Vagina (tissue), 2 donors: ENCODE results near the gene USP49. TPM values are rescaled to one million over a fixed set of nuclear protein-coding genes. Genes with fewer than 3 reads are reported as not detected.

Experiments used
- DNase-seq, 2 donors: peaks; one replicate each; pipeline ENCODE4 v3.0.0-alpha.2; 2017; ENCODE audit errors: extremely low spot score in 2 of 2
- H3K27ac ChIP-seq: fragments of 200-600 bp; sonication (generic); one replicate; pipeline ENCODE4 v1.5.1; 2019
- H3K27me3 ChIP-seq: fragments of 200-600 bp; sonication (generic); one replicate; pipeline ENCODE4 v1.5.1; 2019
- H3K36me3 ChIP-seq, 2 donors: fragments of 200-600 bp; sonication (generic); one replicate each; pipeline ENCODE4 v1.5.1; 2017 to 2019
- H3K4me1 ChIP-seq: fragments of 200-600 bp; sonication (generic); one replicate; pipeline ENCODE4 v1.5.1; 2019
- H3K4me3 ChIP-seq, 2 donors: fragments of 200-600 bp; sonication (generic); 1 replicate in 1 of 2; 2 replicates in 1 of 2; pipeline ENCODE4 v1.5.1; 2016 to 2019
- H3K9me3 ChIP-seq: fragments of 200-600 bp; sonication (generic); one replicate; pipeline ENCODE4 v1.5.1; 2019
- POLR2A ChIP-seq, 2 donors: fragments of 450-650 bp; IDR thresholded peaks; one replicate each; pipeline ENCODE4 v1.6.1; 2017; ENCODE audit warnings: antibody characterized with exemption in 2 of 2, mild to moderate bottlenecking in 2 of 2, moderate library complexity in 2 of 2
- POLR2AphosphoS5 ChIP-seq, 2 donors: sonication (generic); formaldehyde crosslinking; IDR thresholded peaks; one replicate each; pipeline ENCODE4 v1.9.0; 2017; ENCODE audit warnings: antibody characterized with exemption in 2 of 2, mild to moderate bottlenecking in 2 of 2, low read depth in 1 of 2; ENCODE audit not compliant: insufficient read depth in 1 of 2
- intact Hi-C: fragments of 100-400 bp; cut with DNase I; formaldehyde crosslinking; loops from one replicate; pipeline ENCODE4 v1.15.1; 2023
- total RNA-seq: library from RNA; depleted of rRNA; stranded (reverse); fragments of >200 nt; gene quantifications from one replicate; pipeline ENCODE4 v1.2.3, GENCODE V29; 2016
- TF ChIP-seq, protein P1 (sequence below), 3 experiments: fragments of 450-650 bp in 2 of 3; fragments of 200-600 bp in 1 of 3; sonication (generic) in 1 of 3; IDR thresholded peaks; one replicate each; pipeline ENCODE4 v1.5.1; 2017 to 2019; ENCODE audit warnings: antibody characterized with exemption in 3 of 3, mild to moderate bottlenecking in 2 of 3, moderate library complexity in 2 of 3

Gene USP49
- total RNA-seq, 1 donor from 2014 or later, result 9.1 TPM

DNA sequence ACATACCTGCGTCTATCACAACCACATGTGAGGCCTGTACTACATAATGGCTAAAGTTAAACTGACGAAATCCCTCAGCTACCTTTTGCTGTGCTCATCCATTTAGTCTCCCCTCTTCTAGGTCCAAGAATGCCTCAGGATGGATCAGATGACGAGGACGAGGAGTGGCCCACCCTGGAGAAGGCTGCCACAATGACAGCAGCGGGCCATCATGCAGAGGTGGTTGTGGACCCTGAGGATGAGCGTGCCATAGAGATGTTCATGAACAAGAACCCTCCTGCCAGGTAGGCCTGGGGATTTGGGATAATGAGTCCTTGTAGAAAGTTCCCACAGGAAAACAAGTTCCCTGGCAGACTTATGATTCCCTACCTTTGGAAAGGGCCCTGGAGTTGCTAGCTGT is 32.1 kb upstream of the USP49 start:
- intact Hi-C loops, result no loop called here
- Histone ChIP-seq H3K36me3 (peaks cover 0 to 51% of the 10 kb centered on the region in 2 donors), H3K4me1 (peaks cover 19% of the 10 kb centered on the region), H3K27ac (no peak overlapping the region), H3K9me3 (no peaks in the 10 kb centered on the region), H3K4me3 (no peak overlapping the region), H3K27me3 (no peaks in the 10 kb centered on the region)
- no peak for DNase-seq
- TF ChIP-seq, protein P1, sequence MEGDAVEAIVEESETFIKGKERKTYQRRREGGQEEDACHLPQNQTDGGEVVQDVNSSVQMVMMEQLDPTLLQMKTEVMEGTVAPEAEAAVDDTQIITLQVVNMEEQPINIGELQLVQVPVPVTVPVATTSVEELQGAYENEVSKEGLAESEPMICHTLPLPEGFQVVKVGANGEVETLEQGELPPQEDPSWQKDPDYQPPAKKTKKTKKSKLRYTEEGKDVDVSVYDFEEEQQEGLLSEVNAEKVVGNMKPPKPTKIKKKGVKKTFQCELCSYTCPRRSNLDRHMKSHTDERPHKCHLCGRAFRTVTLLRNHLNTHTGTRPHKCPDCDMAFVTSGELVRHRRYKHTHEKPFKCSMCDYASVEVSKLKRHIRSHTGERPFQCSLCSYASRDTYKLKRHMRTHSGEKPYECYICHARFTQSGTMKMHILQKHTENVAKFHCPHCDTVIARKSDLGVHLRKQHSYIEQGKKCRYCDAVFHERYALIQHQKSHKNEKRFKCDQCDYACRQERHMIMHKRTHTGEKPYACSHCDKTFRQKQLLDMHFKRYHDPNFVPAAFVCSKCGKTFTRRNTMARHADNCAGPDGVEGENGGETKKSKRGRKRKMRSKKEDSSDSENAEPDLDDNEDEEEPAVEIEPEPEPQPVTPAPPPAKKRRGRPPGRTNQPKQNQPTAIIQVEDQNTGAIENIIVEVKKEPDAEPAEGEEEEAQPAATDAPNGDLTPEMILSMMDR (IDR thresholded peaks at IDR 0.05), result no peak
- TF ChIP-seq POLR2AphosphoS5 (IDR thresholded peaks at IDR 0.05; ENCODE audit: insufficient read depth in 1 of 2, low read depth in 1 of 2), result no peak
- TF ChIP-seq POLR2A (IDR thresholded peaks at IDR 0.05), result no peak

DNA sequence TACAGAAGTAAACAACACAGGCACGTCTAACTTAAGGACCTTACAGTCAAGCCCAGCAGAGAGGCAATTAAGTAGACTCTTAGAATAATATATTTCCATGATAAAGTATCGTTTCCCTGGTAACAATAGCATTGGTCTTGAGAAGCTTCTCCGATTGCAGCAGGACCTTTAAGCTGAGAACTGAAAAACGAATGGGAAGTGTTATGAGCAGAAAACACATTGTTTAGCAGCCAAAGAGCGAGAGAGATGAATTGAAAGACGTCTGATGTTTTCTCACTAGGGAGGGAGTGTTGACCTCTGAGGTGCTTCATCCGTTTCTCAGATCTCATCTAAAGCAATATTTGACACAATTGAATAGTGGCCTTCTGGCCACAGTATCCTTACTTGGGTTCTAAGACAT is 27.0 kb upstream of the USP49 start:
- no peaks in the 10 kb centered on the region for H3K9me3 ChIP-seq
- DNase-seq, result no peak
- peak overlapping the region; percentile 90 for H3K27ac ChIP-seq
- intact Hi-C loops, result no loop called here
- H3K27me3 ChIP-seq, result no peaks in the 10 kb centered on the region
- peaks cover 47% of the 10 kb centered on the region for H3K4me1 ChIP-seq
- H3K36me3 ChIP-seq, result peaks cover 0 to 2% of the 10 kb centered on the region in 2 donors
- peak overlapping the region; percentile 86 to 97 for H3K4me3 ChIP-seq
- TF ChIP-seq, protein P1 (IDR thresholded peaks at IDR 0.05), result no peak
- TF ChIP-seq POLR2AphosphoS5 (IDR thresholded peaks at IDR 0.05; ENCODE audit: insufficient read depth in 1 of 2, low read depth in 1 of 2) (no peak), POLR2A (IDR thresholded peaks at IDR 0.05) (no peak)

DNA sequence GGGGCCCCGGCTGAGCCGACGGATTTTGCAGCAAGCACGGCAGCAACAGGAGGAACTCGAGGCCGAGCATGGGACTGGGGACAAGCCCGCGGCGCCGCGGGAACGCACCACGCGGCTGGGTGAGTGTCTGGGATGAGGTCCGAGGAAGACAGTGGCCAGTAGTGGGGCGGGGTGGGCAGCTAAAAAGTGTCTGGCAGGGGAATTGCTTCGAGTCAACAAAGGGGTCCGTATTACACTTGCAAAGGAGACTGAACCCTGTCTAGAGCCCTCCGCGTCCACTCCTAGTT is 26.5 kb upstream of the USP49 start:
- TF ChIP-seq, protein P1 (IDR thresholded peaks at IDR 0.05), result no peak
- H3K4me3 ChIP-seq, result peak overlapping the region; percentile 86 to 97
- intact Hi-C loops, result loop anchor here (2.0 kb wide), 1 partner anchor 135 kb away; the partner anchor contains the start of gene TOMM6
- peak overlapping the region; percentile 90 for H3K27ac ChIP-seq
- no peaks in the 10 kb centered on the region for H3K27me3 ChIP-seq
- H3K4me1 ChIP-seq, result peaks cover 50% of the 10 kb centered on the region
- DNase-seq, result no peak
- H3K36me3 ChIP-seq, result no peaks in the 10 kb centered on the region
- no peaks in the 10 kb centered on the region for H3K9me3 ChIP-seq

DNA sequence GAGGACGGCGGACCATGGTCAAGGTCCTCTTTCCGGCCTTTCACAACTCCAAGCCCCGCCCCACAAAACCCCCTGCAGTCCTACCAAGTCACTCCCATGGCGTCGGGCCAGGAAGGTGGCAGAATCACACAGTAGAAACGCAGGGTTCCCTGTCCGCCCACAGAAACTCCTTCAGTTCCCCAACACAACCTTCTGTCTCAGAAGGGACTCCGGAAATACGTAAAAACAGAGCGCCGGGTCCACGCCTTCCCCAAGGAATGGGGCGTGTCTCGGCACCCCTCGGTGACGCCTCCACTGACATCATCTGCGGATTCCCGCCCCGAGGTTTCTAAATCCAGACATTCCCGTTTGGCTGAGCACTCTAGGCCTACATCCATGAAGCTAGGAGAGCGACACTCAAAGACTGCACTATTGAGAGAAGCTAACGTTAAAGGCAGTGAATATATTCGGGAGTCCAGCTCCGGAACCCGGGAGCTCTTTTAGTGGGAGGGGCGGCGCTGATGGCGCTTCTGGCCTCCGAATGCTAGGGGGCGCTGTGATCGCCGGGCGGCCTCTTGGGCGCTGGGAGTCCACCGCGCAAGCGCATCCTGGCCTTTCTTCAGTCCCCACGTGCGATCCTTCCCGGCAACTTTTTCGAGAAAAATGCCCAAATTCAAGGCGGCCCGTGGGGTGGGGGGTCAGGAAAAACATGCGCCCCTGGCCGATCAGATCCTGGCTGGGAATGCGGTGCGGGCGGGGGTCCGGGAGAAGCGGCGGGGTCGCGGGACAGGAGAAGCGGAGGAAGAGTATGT is 25.9 kb upstream of the USP49 start, which contains the start of the genes BYSL and MED20:
BYSL (plus strand) TSS at position 579 of the 791 bp plus-strand sequence; CDS start at position 643, 64 bp downstream.
MED20 (minus strand) TSS at position 219 of the 791 bp plus-strand sequence; CDS start at position 98, 121 bp downstream.
- peak within 1 kb of the TSS; percentile 90 for H3K27ac ChIP-seq
- H3K4me1 ChIP-seq, result peaks cover 49% of the 10 kb centered on the region
- DNase-seq, result peak in 1 of 2 donors; percentile 94
- H3K4me3 ChIP-seq, result peak within 1 kb of the TSS; percentile 86 to 97
- H3K36me3 ChIP-seq, result peaks cover 0 to 4% of the 10 kb centered on the region in 2 donors
- H3K27me3 ChIP-seq, result no peaks in the 10 kb centered on the region
- TF ChIP-seq, protein P1 (IDR thresholded peaks at IDR 0.05), result peak; percentile 72 to 100 (median 95)
- TF ChIP-seq POLR2A (IDR thresholded peaks at IDR 0.05) (peak in 1 of 2 donors; percentile 63), POLR2AphosphoS5 (IDR thresholded peaks at IDR 0.05; ENCODE audit: insufficient read depth in 1 of 2, low read depth in 1 of 2) (peak; percentile 90 to 97)
- H3K9me3 ChIP-seq, result no peaks in the 10 kb centered on the region
- intact Hi-C loops, result loop anchor here (2.0 kb wide), 1 partner anchor 134 kb away; the partner anchor contains the start of gene TOMM6

DNA sequence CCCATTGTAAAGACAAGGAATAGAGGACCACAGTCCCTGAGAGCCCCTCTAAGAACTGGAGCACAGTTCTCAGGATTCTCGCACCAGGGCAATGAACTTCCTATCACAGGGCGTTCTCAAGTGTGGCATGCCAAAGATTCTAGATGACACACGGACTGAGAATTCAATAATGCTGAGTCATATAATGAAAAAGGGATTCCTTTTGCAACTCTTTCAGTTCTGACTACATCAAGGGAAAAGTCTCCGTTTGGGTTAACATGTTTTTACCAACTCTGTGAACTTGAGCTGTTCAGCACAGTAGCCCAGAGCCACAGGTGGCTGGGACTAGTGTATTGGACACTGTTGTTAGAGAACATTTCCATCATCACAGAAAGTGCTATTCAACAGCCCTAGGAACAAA is 22.4 kb upstream of the USP49 start:
- Histone ChIP-seq H3K4me3 (no peak overlapping the region), H3K27me3 (no peaks in the 10 kb centered on the region), H3K9me3 (no peaks in the 10 kb centered on the region), H3K36me3 (peaks cover 0 to 24% of the 10 kb centered on the region in 2 donors), H3K4me1 (peaks cover 33% of the 10 kb centered on the region), H3K27ac (no peak overlapping the region)
- DNase-seq, result no peak
- intact Hi-C loops, result no loop called here
- TF ChIP-seq POLR2AphosphoS5 (IDR thresholded peaks at IDR 0.05; ENCODE audit: insufficient read depth in 1 of 2, low read depth in 1 of 2), result no peak
- TF ChIP-seq POLR2A (IDR thresholded peaks at IDR 0.05), result no peak
- TF ChIP-seq, protein P1 (IDR thresholded peaks at IDR 0.05), result no peak
